Activated naive CD4-positive, alpha-beta T cell (primary cell): ENCODE measurements around the gene DNAJB4.
"Not testable (repeated sequence)": the region's sequence is repeated elsewhere in the genome, so short reads cannot be mapped to it uniquely, and the experiment has no call there.

Source experiments
- DNase-seq, 4 experiments: peaks; one replicate each; lab custom pipeline; 2025; lab: John Stamatoyannopoulos, UW

Gene DNAJB4

GRCh38 chr1:78004719-78005447 lies at the start of gene DNAJB4:
Gene DNAJB4, plus strand, starts transcription at chr1:78004939. Its CDS starts 172 bp downstream, at chr1:78005111.
- peak in 2 of 4 experiments; percentile 20 to 24 for DNase-seq

DNA sequence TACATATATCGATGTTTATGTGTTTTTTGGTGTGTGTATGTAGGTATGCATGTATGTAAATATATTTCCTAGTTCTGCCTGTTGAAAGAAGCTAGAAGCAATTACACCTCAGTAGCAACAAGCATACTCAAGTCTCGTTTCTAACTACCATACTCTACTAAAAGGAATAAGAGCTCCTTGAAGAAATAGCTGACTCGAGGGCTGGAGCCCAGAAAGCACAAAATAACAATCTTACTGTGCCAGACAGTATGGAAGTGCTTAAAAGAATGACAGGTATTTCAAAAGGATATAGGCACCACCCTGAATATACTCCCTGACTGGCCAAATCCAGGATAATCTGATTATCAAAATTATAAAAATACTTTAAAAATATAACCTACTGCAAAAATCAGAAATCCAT lies 49.0 kb upstream of the DNAJB4 start:
- DNase-seq, result no peak

DNA sequence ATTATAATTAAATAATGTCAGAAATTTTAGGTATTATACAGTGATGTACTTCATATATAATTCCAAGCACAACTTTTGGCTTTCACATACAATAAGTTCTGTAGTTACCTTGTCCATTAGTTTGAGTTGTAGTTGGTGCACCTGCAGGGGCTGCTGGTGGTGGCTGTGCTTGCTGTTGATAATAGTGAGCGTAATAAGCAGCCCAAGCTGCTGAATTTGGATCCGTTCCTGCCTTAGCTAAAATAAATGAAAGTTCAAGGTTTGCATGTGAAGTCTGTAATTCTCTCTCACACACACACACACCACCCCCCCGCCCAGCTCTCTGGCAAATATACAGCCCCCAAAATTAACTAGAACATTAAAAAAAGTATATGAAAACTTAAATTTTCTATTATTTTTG lies 48.3 kb upstream of the DNAJB4 start:
- DNase-seq, result no peak

GRCh38 chr1:77958391-77958790 lies 46.3 kb upstream of the DNAJB4 start:
- DNase-seq, result no peak

- no peak for DNase-seq
These were observed 45.9 kb upstream of the DNAJB4 start for GRCh38 chr1:77958850-77959249.

- DNase-seq, result no peak
These were observed 43.3 kb upstream of the DNAJB4 start for GRCh38 chr1:77961392-77961791.

DNA sequence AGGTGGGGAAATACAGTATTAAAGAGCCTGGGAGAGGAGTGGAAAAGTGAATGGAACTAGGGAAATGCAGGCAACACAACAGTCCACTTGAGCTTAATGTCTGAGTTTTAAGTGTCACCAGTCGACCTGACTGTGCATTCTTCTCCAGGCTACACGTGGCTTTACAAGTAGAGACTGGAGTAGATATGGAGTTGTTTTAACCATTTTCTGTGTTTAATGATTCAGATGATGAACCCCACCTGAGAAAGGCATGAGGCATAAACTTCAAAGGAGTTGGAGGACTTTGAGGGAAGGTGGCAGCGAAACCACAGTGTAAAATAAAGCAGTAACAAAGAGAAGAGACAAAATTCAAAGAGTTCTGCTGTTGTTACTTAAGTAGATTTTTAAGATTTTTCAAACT lies 38.4 kb upstream of the DNAJB4 start:
- no peak for DNase-seq

DNA sequence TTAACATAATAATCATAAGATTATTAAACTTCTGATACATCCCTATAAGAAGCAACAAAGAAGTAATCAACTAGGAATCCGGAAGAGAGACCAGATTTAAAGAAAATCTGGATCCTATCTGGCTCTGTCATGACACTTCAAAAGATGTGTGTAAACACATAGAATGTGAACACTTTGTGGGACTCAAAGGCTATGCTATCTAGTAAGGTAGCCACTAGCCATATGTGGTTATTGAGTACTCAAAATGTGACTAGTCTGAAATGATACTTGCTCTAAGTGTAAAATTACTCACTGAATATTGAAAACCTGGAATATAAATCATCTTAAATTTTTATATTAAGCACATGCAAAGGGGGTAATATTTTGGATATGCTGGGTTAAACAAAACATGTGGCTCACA lies 34.5 kb upstream of the DNAJB4 start:
- no peak for DNase-seq

GRCh38 chr1:77972080-77972479 lies 32.7 kb upstream of the DNAJB4 start:
- DNase-seq, result no peak

- no peak for DNase-seq
These were observed 29.4 kb upstream of the DNAJB4 start for GRCh38 chr1:77975386-77975785.

DNA sequence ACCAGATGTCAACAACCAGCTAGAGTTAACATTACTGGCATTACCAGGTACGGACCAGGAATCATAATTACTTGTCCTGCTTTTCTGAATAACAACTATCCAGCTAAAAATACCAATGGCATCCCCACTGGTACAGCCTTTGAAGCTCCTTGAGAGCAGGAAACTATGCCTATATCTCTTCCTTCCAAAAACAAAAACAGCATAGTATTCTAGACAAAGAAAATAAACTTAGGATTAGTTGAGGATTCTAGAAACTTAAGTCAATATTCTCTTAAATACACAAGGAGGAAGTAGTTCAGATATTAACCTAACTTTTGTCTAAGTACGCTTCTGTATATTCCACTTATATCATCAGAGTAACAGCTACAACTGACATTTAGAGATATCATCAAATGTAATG lies 28.8 kb upstream of the DNAJB4 start:
- DNase-seq, result no peak

DNA sequence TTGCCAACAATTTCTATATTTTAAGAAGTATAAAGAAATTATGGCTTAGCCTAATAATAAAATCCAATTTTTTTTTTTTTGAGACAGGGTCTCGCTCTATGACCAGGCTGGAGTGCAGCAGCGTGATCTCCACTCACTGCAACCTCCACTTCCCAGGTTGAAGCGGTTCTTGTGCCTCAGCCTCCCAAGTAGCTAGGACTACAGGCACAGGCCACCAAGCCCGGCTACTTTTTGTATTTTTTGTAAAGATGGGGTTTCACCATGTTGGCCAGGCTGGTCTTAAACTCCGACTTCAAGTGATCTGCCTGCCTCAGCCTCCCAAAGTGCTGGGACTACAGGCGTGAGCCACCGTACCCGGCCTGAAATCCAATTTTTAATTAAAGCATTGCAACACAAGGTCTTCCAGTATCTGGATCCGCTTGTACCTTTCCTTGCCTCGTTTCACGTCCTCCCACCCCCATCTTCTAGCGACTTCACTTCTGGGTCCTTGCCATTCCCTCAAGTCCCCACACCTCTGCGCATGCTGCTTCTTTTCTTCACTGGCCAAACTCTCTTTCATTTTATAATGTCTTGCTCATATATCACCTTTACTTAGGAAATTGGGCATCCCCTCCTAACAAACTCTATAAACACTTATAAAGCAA lies 28.2 kb upstream of the DNAJB4 start:
- DNase-seq, result no peak

GRCh38 chr1:77977989-77978292 lies 26.8 kb upstream of the DNAJB4 start:
- no peak for DNase-seq

GRCh38 chr1:77978293-77978968 lies 26.3 kb upstream of the DNAJB4 start:
- DNase-seq, result peak in 2 of 4 experiments; percentile 49 to 60

GRCh38 chr1:77978969-77979876 lies 25.5 kb upstream of the DNAJB4 start, which contains the start of gene FUBP1:
Gene FUBP1, minus strand, starts transcription at chr1:77979072. Its CDS starts 68 bp downstream, at chr1:77979004.
- peak; percentile 80 to 93 (median 84) for DNase-seq

GRCh38 chr1:77983352-77983996 lies 21.3 kb upstream of the DNAJB4 start:
- not testable (repeated sequence) for DNase-seq

GRCh38 chr1:77983997-77984355 lies 20.8 kb upstream of the DNAJB4 start:
- no peak for DNase-seq

DNA sequence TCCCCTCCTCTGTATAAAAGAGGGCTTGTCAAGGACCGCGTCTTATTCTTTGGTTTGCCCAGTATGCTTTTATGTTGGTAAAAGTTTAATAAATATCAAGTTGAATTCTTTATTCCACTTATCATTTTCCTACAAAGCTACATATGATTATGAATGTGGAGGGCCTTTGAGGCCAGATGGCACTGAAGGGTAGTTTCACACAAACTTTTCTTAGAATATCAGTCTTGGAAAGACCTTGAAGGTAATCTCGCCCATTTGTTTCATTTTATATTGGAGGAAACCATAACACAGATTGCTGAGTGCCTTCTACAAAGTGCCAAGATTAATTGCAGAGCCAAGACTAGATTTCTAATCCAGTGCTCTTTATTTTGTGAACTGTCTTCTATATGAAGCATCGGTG lies 20.1 kb upstream of the DNAJB4 start:
- DNase-seq, result no peak

- no peak for DNase-seq
These were observed 17.9 kb upstream of the DNAJB4 start for GRCh38 chr1:77986810-77987209.

DNA sequence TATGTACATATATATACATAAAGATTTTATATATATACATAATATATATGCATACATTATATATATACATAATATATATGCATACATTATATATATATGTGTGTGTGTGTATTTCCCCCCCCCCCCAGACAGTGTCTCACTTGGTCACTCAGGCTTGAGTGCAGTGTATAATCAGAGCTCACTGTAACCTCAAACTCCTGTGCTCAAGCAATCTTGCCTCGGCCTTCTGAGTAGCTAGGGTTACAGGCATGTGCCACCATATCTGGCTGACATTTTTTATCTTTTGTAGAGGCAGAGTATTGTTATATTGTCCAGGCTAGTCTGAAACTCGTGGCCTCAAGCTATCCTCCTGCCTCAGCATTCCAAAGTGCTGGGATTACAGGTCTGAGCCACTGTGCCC lies 16.8 kb upstream of the DNAJB4 start:
- no peak for DNase-seq

DNA sequence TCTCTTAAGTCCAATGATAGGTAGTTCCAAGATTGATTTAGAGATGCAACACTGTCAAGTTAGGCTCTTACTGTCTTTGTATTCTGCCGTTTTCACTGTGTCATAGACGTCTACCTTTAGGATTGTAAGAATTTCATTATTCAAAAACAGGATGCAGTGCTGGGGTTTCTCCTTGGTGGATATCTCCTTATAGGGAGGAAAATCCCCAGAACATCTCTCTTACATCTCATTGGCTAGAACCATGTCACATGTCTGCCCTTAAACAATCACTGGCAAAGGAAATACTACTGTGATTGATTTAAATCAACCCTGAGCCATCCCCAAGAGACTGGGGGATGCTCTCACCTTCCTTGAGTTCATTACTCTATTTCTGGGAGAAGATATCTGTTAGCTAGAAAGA lies 15.0 kb upstream of the DNAJB4 start:
- no peak for DNase-seq
